Suprapubic skin (tissue), 4 donors: ENCODE data around the gene UVRAG. TPM values are rescaled to one million over a fixed set of nuclear protein-coding genes. Genes with fewer than 3 reads are reported as not detected.

Experiments
- DNase-seq, 2 donors: peaks; one replicate each; pipeline ENCODE4 v3.0.0-alpha.2; 2019; ENCODE audit warnings: low spot score in 2 of 2
- H3K27ac ChIP-seq: fragments of 200-600 bp; sonication (generic); one replicate; pipeline ENCODE4 v1.5.1; 2019
- H3K27me3 ChIP-seq: fragments of 200-600 bp; sonication (generic); one replicate; pipeline ENCODE4 v1.5.1; 2019
- H3K36me3 ChIP-seq: fragments of 200-600 bp; sonication (generic); one replicate; pipeline ENCODE4 v1.5.1; 2019
- H3K4me1 ChIP-seq: fragments of 200-600 bp; sonication (generic); one replicate; pipeline ENCODE4 v1.5.1; 2019
- H3K4me3 ChIP-seq: fragments of 200-600 bp; sonication (generic); one replicate; pipeline ENCODE4 v1.5.1; 2019; ENCODE audit warnings: mild to moderate bottlenecking
- H3K9me3 ChIP-seq: fragments of 200-600 bp; sonication (generic); one replicate; pipeline ENCODE4 v1.5.1; 2019
- CTCF ChIP-seq, 2 donors: fragments of 200-600 bp in 1 of 2; fragments of 450-650 bp in 1 of 2; sonication (generic) in 1 of 2; IDR thresholded peaks; one replicate each; pipeline ENCODE4 v1.5.1; 2016 to 2019; ENCODE audit warnings: antibody characterized with exemption in 2 of 2, mild to moderate bottlenecking in 1 of 2, moderate library complexity in 1 of 2
- EP300 ChIP-seq: sonication (generic); formaldehyde crosslinking; IDR thresholded peaks from one replicate; pipeline ENCODE4 v1.6.1; 2017; ENCODE audit warnings: antibody characterized with exemption
- POLR2A ChIP-seq, 2 donors: fragments of 450-650 bp; IDR thresholded peaks; one replicate each; pipeline ENCODE4 v1.6.1; 2017; ENCODE audit warnings: antibody characterized with exemption in 2 of 2, mild to moderate bottlenecking in 2 of 2, moderate library complexity in 2 of 2
- POLR2AphosphoS5 ChIP-seq, 3 donors: sonication (generic); formaldehyde crosslinking; IDR thresholded peaks; one replicate each; pipeline ENCODE4 v1.6.1; 2017; ENCODE audit warnings: antibody characterized with exemption in 3 of 3
- WGBS: methylation state at CpG from one replicate; pipeline ENCODE4 v1.1.5; 2018; 5-methylcytosine and 5-hydroxymethylcytosine counted together
- total RNA-seq, 4 donors: library from RNA; depleted of rRNA; stranded (reverse); fragments of >200 nt; gene quantifications; one replicate each; pipeline ENCODE4 v1.1.0, GENCODE V29; 2016

Gene UVRAG
- total RNA-seq, 4 donors from 2014 or later, result 17.5 to 30.0 (median 22.1) TPM

GRCh38 chr11:75910426-75911145 lies 95.6 kb downstream of the UVRAG start:
- Histone ChIP-seq H3K36me3 (peaks cover 6% of the 10 kb centered on the region), H3K27ac (no peak overlapping the region), H3K9me3 (no peaks in the 10 kb centered on the region), H3K4me1 (no peaks in the 10 kb centered on the region), H3K4me3 (no peak overlapping the region), H3K27me3 (no peaks in the 10 kb centered on the region)
- no peak for DNase-seq
- TF ChIP-seq POLR2AphosphoS5 (IDR thresholded peaks at IDR 0.05) (no peak), CTCF (IDR thresholded peaks at IDR 0.05) (no peak), POLR2A (IDR thresholded peaks at IDR 0.05) (no peak), EP300 (no peak)
- WGBS, result 90% methylated on average over 3 of the region's 3 CpGs

GRCh38 chr11:75911459-75911858 lies 96.4 kb downstream of the UVRAG start:
- no peak overlapping the region for H3K27ac ChIP-seq
- 92% methylated on average over 9 of the region's 11 CpGs for WGBS
- TF ChIP-seq POLR2AphosphoS5 (IDR thresholded peaks at IDR 0.05) (no peak), EP300 (no peak), POLR2A (IDR thresholded peaks at IDR 0.05) (no peak), CTCF (IDR thresholded peaks at IDR 0.05) (no peak)

GRCh38 chr11:75913984-75914383 lies 99.0 kb downstream of the UVRAG start:
- no peak for TF ChIP-seq POLR2A (IDR thresholded peaks at IDR 0.05)
- no peak for TF ChIP-seq EP300
- no peak for TF ChIP-seq POLR2AphosphoS5 (IDR thresholded peaks at IDR 0.05)
- no peak for TF ChIP-seq CTCF (IDR thresholded peaks at IDR 0.05)
- Histone ChIP-seq H3K4me1 (peaks cover 5% of the 10 kb centered on the region), H3K36me3 (peaks cover 6% of the 10 kb centered on the region), H3K4me3 (no peak overlapping the region), H3K27ac (no peak overlapping the region), H3K9me3 (no peaks in the 10 kb centered on the region), H3K27me3 (no peaks in the 10 kb centered on the region)
- no peak for DNase-seq
- 93% methylated on average over 2 of the region's 2 CpGs for WGBS

More at GRCh38 chr11:75911459-75911858, 96.4 kb downstream of the UVRAG start:
- Histone ChIP-seq H3K9me3 (no peaks in the 10 kb centered on the region), H3K4me3 (no peak overlapping the region), H3K27me3 (no peaks in the 10 kb centered on the region), H3K36me3 (peaks cover 6% of the 10 kb centered on the region), H3K4me1 (no peaks in the 10 kb centered on the region)
- no peak for DNase-seq

- Histone ChIP-seq H3K4me3 (no peak overlapping the region), H3K9me3 (no peaks in the 10 kb centered on the region), H3K36me3 (peaks cover 6% of the 10 kb centered on the region), H3K27me3 (no peaks in the 10 kb centered on the region), H3K4me1 (peaks cover 10% of the 10 kb centered on the region), H3K27ac (no peak overlapping the region)
- WGBS, result 76% methylated on average over 1 of the region's 1 CpG
- TF ChIP-seq POLR2A (IDR thresholded peaks at IDR 0.05) (no peak), EP300 (no peak), POLR2AphosphoS5 (IDR thresholded peaks at IDR 0.05) (no peak), CTCF (IDR thresholded peaks at IDR 0.05) (no peak)
- no peak for DNase-seq
Observed at GRCh38 chr11:75916882-75917281, 101.9 kb downstream of the UVRAG start.

GRCh38 chr11:75918331-75918730 lies 103.3 kb downstream of the UVRAG start:
- TF ChIP-seq POLR2A (IDR thresholded peaks at IDR 0.05) (no peak), CTCF (IDR thresholded peaks at IDR 0.05) (no peak), EP300 (no peak), POLR2AphosphoS5 (IDR thresholded peaks at IDR 0.05) (no peak)
- no peaks in the 10 kb centered on the region for H3K27me3 ChIP-seq
- 95% methylated on average over 7 of the region's 7 CpGs for WGBS

More at GRCh38 chr11:75918331-75918730, 103.3 kb downstream of the UVRAG start:
- H3K4me1 ChIP-seq, result peaks cover 10% of the 10 kb centered on the region
- no peak for DNase-seq
- H3K27ac ChIP-seq, result no peak overlapping the region
- no peak overlapping the region for H3K4me3 ChIP-seq
- no peaks in the 10 kb centered on the region for H3K9me3 ChIP-seq
- H3K36me3 ChIP-seq, result peaks cover 4% of the 10 kb centered on the region
